Measurements from ENCODE around the gene F10. TPM values are rescaled to one million over a fixed set of nuclear protein-coding genes. Genes with fewer than 3 reads are reported as not detected.

The F10 gene
- total RNA-seq, 2 donors from 2014 or later = 10.2 to 48.0 TPM

DNA sequence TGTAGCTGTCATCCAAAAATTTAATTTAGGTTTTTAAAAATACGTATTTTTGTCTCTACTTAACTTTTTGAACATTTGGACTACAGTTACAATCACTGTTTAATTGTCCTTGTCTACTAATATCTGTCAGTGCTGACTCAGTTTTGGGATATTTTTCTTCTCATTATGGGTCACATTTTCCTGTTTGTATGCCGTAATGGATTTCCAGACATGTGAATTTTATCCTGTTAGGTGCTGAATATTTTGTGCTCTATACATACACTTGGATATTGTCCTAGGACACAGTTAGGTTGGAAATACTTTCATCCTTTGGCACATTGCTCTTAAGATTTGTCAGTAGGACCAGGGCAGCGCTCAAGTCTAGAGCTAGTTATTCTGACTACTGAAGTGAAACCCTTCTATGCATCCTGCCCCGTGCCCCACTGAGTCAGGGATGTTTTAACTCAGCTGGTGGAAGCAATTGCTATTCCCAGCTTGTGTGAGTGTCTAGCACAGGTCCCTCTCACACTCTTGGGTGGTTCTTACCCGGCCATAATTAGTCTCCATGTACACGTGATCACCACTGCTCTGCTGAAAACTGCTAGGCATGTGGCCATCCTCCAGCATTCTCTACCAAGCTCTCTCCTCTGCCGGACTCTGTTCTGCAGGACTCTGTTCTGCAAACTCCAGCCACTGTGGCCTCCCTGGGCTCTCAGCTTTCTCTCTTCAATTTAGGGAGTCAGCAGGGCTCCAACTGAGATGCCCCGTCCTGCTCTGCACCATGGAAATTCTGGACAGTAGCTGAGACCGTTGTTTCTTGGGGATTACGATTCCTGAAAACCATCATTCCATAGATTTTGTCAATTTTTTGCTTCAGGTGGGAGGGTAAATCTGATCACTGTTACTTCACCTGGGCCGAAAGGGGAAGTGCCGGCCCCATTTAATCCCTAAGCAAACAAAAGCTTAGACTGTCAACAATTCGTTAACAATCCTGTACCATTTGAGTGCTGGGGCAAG, 47.0 kb downstream of the F10 start:
- 71% methylated on average over 13 of the region's 13 CpGs for WGBS

DNA sequence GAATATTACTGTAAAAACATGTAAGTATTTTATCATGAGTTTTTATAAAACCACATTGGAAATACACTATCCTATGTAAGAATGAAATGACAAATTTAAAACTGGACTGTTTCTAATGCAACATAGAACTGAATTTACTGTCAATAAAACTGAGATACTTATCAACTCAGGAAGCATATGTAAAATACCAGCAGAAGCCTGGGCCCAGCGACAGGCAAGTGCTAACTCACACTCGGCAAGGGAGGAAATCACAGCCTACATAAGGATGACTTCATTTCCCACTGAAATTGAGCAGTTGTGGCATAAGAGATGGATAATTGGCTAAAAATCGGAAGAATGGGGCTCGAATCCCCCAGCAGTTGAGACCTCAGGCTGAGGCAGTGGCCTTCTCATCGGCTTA, 47.9 kb downstream of the F10 start:
- TF ChIP-seq, protein P1, sequence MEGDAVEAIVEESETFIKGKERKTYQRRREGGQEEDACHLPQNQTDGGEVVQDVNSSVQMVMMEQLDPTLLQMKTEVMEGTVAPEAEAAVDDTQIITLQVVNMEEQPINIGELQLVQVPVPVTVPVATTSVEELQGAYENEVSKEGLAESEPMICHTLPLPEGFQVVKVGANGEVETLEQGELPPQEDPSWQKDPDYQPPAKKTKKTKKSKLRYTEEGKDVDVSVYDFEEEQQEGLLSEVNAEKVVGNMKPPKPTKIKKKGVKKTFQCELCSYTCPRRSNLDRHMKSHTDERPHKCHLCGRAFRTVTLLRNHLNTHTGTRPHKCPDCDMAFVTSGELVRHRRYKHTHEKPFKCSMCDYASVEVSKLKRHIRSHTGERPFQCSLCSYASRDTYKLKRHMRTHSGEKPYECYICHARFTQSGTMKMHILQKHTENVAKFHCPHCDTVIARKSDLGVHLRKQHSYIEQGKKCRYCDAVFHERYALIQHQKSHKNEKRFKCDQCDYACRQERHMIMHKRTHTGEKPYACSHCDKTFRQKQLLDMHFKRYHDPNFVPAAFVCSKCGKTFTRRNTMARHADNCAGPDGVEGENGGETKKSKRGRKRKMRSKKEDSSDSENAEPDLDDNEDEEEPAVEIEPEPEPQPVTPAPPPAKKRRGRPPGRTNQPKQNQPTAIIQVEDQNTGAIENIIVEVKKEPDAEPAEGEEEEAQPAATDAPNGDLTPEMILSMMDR (IDR thresholded peaks at IDR 0.05) = no peak
- no peak for TF ChIP-seq POLR2AphosphoS5 (IDR thresholded peaks at IDR 0.05)
- no peak for TF ChIP-seq POLR2A (IDR thresholded peaks at IDR 0.05)
- Histone ChIP-seq H3K27ac (no peak overlapping the region), H3K4me1 (replicated peaks) (peaks cover 7% of the 10 kb centered on the region), H3K36me3 (peaks cover 0 to 3% of the 10 kb centered on the region in 2 donors), H3K27me3 (replicated peaks; ENCODE audit: insufficient read depth) (no peaks in the 10 kb centered on the region), H3K4me3 (no peak overlapping the region), H3K9me3 (no peaks in the 10 kb centered on the region)
- DNase-seq (ENCODE audit: low spot score) = no peak
- 48% methylated on average over 5 of the region's 5 CpGs for WGBS
- intact Hi-C loops (cut with DNase I) = no loop called here

More for the DNA sequence above, 47.0 kb downstream of the F10 start:
- H3K27ac ChIP-seq = no peak overlapping the region
- peaks cover 7% of the 10 kb centered on the region for H3K4me1 ChIP-seq (replicated peaks)
- intact Hi-C loops (cut with DNase I) = no loop called here
- H3K4me3 ChIP-seq = no peak overlapping the region
- H3K36me3 ChIP-seq = no peaks in the 10 kb centered on the region
- no peak for TF ChIP-seq POLR2AphosphoS5 (IDR thresholded peaks at IDR 0.05)
- TF ChIP-seq, protein P1 (IDR thresholded peaks at IDR 0.05) = no peak
- no peak for TF ChIP-seq POLR2A (IDR thresholded peaks at IDR 0.05)
- H3K27me3 ChIP-seq (replicated peaks; ENCODE audit: insufficient read depth) = no peaks in the 10 kb centered on the region
- no peaks in the 10 kb centered on the region for H3K9me3 ChIP-seq
- no peak for DNase-seq (ENCODE audit: low spot score)

DNA sequence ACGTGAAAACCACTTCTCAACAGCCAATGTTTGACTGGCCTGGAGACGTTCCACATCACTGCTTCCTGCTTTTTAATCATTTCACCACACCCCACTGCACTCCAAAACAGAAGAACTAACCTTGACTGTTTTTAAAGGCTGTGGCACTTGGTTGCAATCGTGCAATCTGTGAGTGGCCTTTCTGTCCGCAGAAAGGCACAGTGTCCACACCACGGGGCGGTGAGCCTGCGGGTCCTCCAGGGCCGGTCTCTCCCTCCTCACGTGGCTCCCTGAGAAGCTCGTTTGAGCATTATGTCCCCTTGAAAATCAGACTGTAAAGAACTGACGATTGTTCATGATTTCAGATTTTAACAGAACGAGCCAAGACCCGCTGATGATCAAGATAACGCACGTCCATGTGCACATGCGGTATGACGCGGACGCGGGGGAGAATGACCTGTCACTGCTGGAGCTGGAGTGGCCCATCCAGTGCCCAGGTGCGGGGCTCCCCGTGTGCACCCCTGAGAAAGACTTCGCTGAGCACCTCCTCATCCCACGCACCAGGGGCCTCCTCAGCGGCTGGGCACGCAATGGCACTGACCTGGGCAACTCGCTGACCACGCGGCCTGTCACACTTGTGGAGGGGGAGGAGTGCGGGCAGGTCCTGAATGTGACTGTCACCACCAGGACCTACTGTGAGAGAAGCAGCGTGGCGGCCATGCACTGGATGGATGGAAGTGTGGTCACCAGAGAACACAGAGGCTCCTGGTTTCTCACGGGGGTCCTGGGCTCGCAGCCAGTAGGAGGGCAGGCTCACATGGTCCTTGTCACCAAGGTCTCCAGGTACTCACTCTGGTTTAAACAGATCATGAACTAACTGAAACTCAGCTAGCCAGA, 48.9 kb downstream of the F10 start:
- WGBS = 83% methylated on average over 34 of the region's 34 CpGs
- DNase-seq (ENCODE audit: low spot score) = no peak
- no peak overlapping the region for H3K4me3 ChIP-seq
- no peaks in the 10 kb centered on the region for H3K27me3 ChIP-seq (replicated peaks; ENCODE audit: insufficient read depth)
- intact Hi-C loops (cut with DNase I) = no loop called here
- TF ChIP-seq POLR2AphosphoS5 (IDR thresholded peaks at IDR 0.05) = no peak
- H3K9me3 ChIP-seq = no peaks in the 10 kb centered on the region
- H3K4me1 ChIP-seq (replicated peaks) = peaks cover 7% of the 10 kb centered on the region
- H3K36me3 ChIP-seq = peaks cover 0 to 10% of the 10 kb centered on the region in 2 donors
- H3K27ac ChIP-seq = no peak overlapping the region

DNA sequence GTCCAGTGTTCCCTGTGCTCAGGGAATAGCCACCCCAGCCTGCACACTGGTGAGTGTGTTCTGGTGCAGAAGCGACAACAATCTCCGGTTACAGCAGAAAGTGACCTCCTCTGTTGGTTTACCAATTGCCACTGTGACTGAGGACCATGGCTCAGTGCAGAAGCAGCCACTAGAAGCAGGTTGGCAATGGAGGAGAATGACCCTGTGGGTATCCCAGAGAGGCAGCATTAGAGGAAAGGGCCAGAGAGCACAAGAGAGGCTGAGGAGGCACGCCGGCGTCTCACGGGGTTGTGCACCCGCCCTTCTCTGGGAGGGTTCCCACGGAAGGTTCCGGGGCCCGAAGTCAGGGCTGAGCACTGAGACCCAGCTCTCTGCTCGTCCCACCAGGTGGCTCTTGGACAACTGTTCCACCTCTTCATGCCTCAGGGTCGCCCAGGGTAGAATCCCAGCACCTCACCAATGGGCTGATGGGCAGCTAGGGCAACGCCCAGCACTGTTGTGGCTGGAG, 49.9 kb downstream of the F10 start:
- H3K36me3 ChIP-seq = peaks cover 0 to 10% of the 10 kb centered on the region in 2 donors

More for the DNA sequence above, 49.9 kb downstream of the F10 start:
- no peaks in the 10 kb centered on the region for H3K27me3 ChIP-seq (replicated peaks; ENCODE audit: insufficient read depth)
- TF ChIP-seq POLR2A (IDR thresholded peaks at IDR 0.05) (no peak), POLR2AphosphoS5 (IDR thresholded peaks at IDR 0.05) (no peak)
- TF ChIP-seq, protein P1 (IDR thresholded peaks at IDR 0.05) = no peak
- H3K27ac ChIP-seq = no peak overlapping the region
- H3K9me3 ChIP-seq = no peaks in the 10 kb centered on the region
- DNase-seq (ENCODE audit: low spot score) = no peak
- 92% methylated on average over 13 of the region's 13 CpGs for WGBS
- H3K4me1 ChIP-seq (replicated peaks) = peaks cover 7% of the 10 kb centered on the region
- intact Hi-C loops (cut with DNase I) = no loop called here
- no peak overlapping the region for H3K4me3 ChIP-seq

All from prostate gland (tissue), 2 donors.